ENCODE measurements around the gene PDCD2L. TPM values are rescaled to one million over a fixed set of nuclear protein-coding genes. Genes with fewer than 3 reads are reported as not detected.

Gene PDCD2L
- total and polyA plus RNA-seq, 9 of the 15 experiments (the other 6 are each of a cell fraction or from before 2014, with no cell fraction given) = 12.1 to 68.5 (median 56.3) TPM

DNA sequence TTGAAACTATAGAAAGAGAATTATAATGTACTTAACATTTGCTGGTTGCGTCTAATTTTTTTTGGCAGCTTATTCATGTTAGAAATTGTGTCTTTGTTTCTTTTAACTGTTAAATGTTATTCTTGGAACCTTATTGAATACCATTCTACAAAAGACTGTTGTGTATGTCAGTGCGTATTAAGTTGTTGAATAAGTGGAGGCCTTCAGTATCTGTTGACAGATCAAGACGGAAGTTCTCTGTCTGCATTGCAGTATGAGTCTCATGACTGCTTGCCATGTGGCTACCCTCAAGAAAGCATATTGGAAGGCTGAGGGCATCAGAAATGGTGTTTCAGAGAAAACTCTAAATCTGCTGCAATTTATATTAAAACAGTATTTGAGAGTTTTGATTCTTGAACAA lies 32.5 kb downstream of the PDCD2L start (continued):
- TF ChIP-seq, protein P1, sequence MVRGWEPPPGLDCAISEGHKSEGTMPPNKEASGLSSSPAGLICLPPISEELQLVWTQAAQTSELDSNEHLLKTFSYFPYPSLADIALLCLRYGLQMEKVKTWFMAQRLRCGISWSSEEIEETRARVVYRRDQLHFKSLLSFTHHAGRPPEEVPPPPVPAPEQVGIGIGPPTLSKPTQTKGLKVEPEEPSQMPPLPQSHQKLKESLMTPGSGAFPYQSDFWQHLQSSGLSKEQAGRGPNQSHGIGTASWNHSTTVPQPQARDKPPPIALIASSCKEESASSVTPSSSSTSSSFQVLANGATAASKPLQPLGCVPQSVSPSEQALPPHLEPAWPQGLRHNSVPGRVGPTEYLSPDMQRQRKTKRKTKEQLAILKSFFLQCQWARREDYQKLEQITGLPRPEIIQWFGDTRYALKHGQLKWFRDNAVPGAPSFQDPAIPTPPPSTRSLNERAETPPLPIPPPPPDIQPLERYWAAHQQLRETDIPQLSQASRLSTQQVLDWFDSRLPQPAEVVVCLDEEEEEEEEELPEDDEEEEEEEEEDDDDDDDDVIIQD (CRISPR knock-in tag; IDR thresholded peaks at IDR 0.05) = no peak
- TF ChIP-seq KLF16 (IDR thresholded peaks at IDR 0.05) (no peak), ILK (tag; IDR thresholded peaks at IDR 0.05; ENCODE audit: borderline replicate concordance, low read depth) (no peak), MCM3 (IDR thresholded peaks at IDR 0.05) (no peak), CBFA2T3 (IDR thresholded peaks at IDR 0.05) (no peak), SIN3A (IDR thresholded peaks at IDR 0.05; ENCODE audit: borderline replicate concordance in 2 of 2, control insufficient read depth in 1 of 2, low read depth in 2 of 2, low read length in 2 of 2) (no peak)
- TF ChIP-seq, protein P2, sequence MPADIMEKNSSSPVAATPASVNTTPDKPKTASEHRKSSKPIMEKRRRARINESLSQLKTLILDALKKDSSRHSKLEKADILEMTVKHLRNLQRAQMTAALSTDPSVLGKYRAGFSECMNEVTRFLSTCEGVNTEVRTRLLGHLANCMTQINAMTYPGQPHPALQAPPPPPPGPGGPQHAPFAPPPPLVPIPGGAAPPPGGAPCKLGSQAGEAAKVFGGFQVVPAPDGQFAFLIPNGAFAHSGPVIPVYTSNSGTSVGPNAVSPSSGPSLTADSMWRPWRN (IDR thresholded peaks at IDR 0.05; ENCODE audit: low read depth) = no peak
- TF ChIP-seq, protein P3, sequence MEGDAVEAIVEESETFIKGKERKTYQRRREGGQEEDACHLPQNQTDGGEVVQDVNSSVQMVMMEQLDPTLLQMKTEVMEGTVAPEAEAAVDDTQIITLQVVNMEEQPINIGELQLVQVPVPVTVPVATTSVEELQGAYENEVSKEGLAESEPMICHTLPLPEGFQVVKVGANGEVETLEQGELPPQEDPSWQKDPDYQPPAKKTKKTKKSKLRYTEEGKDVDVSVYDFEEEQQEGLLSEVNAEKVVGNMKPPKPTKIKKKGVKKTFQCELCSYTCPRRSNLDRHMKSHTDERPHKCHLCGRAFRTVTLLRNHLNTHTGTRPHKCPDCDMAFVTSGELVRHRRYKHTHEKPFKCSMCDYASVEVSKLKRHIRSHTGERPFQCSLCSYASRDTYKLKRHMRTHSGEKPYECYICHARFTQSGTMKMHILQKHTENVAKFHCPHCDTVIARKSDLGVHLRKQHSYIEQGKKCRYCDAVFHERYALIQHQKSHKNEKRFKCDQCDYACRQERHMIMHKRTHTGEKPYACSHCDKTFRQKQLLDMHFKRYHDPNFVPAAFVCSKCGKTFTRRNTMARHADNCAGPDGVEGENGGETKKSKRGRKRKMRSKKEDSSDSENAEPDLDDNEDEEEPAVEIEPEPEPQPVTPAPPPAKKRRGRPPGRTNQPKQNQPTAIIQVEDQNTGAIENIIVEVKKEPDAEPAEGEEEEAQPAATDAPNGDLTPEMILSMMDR (IDR thresholded peaks at IDR 0.05 in 2 of 3, conservative IDR thresholded peaks at IDR 0.05 in 1 of 3; ENCODE audit: insufficient read depth in 2 of 3, low read depth in 1 of 3, low read length in 3 of 3) = no peak

Measured in K562 (cell line).